Right lobe of liver (tissue), 6 donors: ENCODE measurements around the gene ZFPM1. TPM values are rescaled to one million over a fixed set of nuclear protein-coding genes. Genes with fewer than 3 reads are reported as not detected.
"Not testable (repeated sequence)": the region's sequence is repeated elsewhere in the genome, so short reads cannot be mapped to it uniquely, and the experiment has no call there.

Source experiments
- ATAC-seq, 4 donors: fragments of 200-7000 bp; cut with Tn5 transposase; one replicate each; pipeline ENCODE4 v1.9.1; 2020; ENCODE audit warnings: mild to moderate bottlenecking in 4 of 4, moderate library complexity in 4 of 4
- DNase-seq, 3 donors: peaks; one replicate each; pipeline ENCODE4 v3.0.0-alpha.2; 2020
- H3K27ac ChIP-seq, 3 donors: fragments of 200-600 bp; one replicate each; pipeline ENCODE4 v1.8.0; 2022
- H3K27me3 ChIP-seq, 2 donors: fragments of 200-600 bp; one replicate each; pipeline ENCODE4 v1.8.0; 2022
- H3K36me3 ChIP-seq, 4 donors: fragments of 200-600 bp; sonication (generic) in 1 of 4; one replicate each; pipeline versions ENCODE4 v1.5.1 to v1.8.0; 2017 to 2022; ENCODE audit warnings: control low read depth in 1 of 4
- H3K4me1 ChIP-seq, 4 donors: fragments of 200-600 bp; sonication (generic) in 1 of 4; one replicate each; pipeline versions ENCODE4 v1.5.1 to v1.8.0; 2017 to 2022; ENCODE audit warnings: control low read depth in 1 of 4
- H3K4me3 ChIP-seq, 3 donors: fragments of 200-600 bp; one replicate each; pipeline ENCODE4 v1.8.0; 2022
- H3K9me3 ChIP-seq, 4 donors: fragments of 200-600 bp; sonication (generic) in 1 of 4; one replicate each; pipeline versions ENCODE4 v1.5.1 to v1.8.0; 2017 to 2022; ENCODE audit warnings: control low read depth in 1 of 4
- CTCF ChIP-seq, 4 donors: fragments of 200-600 bp in 3 of 4; fragments of 450-650 bp in 1 of 4; IDR thresholded peaks; one replicate each; pipeline versions ENCODE4 v1.5.1 to v1.8.0; 2016 to 2022; ENCODE audit warnings: antibody characterized with exemption in 4 of 4, mild to moderate bottlenecking in 2 of 4
- POLR2A ChIP-seq: fragments of 450-650 bp; IDR thresholded peaks from one replicate; pipeline ENCODE4 v1.6.1; 2017; ENCODE audit warnings: antibody characterized with exemption, mild to moderate bottlenecking
- WGBS: methylation state at CpG from one replicate; pipeline ENCODE4 v1.1.6; 2018; ENCODE audit warnings: low coverage, low lambda C conversion rate; ENCODE audit not compliant: insufficient coverage; ENCODE audit errors: missing lambda C conversion rate; 5-methylcytosine and 5-hydroxymethylcytosine counted together
- intact Hi-C, 2 donors: fragments of 100-400 bp; cut with DNase I; formaldehyde crosslinking; loops; one replicate each; pipeline versions ENCODE4 v1.11.2 to v1.14.1; 2022
- total RNA-seq, 6 experiments: library from RNA; depleted of rRNA in 2 of 6; stranded (reverse); fragments of >200 nt in 2 of 6; fragmentation: NEBNext Ultra II Directional in 3 of 6; extraction: Animal tissue kit (Norgen Biotek cat#: 25700) in 3 of 6; gene quantifications; one replicate each; pipeline versions ENCODE4 v1.1.0 to v1.2.4, GENCODE V29; 2016 to 2023
- donor health status: DM: no; HTN: yes; CAD: no.
- donor health status: DM: no; HTN: no; CAD: no.
- donor health status: DM: no; HTN: no; CAD: no.
- donor health status: DM: no; HTN: yes; CAD: no.
- donor health status: DM: no; HTN: yes; CAD: no.

ZFPM1 gene
- total RNA-seq, 6 experiments from 2014 or later, result 3.8 to 15.5 (median 8.3) TPM

GRCh38 chr16:88483392-88483641, 30.2 kb downstream of the ZFPM1 start:
- no peaks in the 10 kb centered on the region for H3K36me3 ChIP-seq
- intact Hi-C loops, result no loop called here
- TF ChIP-seq CTCF (IDR thresholded peaks at IDR 0.05) (no peak), POLR2A (no peak)
- no peaks in the 10 kb centered on the region for H3K9me3 ChIP-seq
- ATAC-seq (no peak), DNase-seq (no peak)
- no peak overlapping the region for H3K27ac ChIP-seq
- H3K4me1 ChIP-seq, result peaks cover 0 to 45% (median 13%) of the 10 kb centered on the region in 4 donors
- WGBS, result 74% methylated on average over 8 of the region's 8 CpGs
- H3K27me3 ChIP-seq, result no peaks in the 10 kb centered on the region
- H3K4me3 ChIP-seq, result no peak overlapping the region

- peaks cover 0 to 45% (median 19%) of the 10 kb centered on the region in 4 donors for H3K4me1 ChIP-seq
- H3K27me3 ChIP-seq, result no peaks in the 10 kb centered on the region
- WGBS, result 90% methylated on average over 10 of the region's 36 CpGs
- ATAC-seq (no peak), DNase-seq (no peak)
- intact Hi-C loops, result no loop called here
- H3K9me3 ChIP-seq, result no peaks in the 10 kb centered on the region
- H3K36me3 ChIP-seq, result no peaks in the 10 kb centered on the region
- TF ChIP-seq CTCF (IDR thresholded peaks at IDR 0.05) (no peak), POLR2A (no peak)
- H3K4me3 ChIP-seq, result no peak overlapping the region
- no peak overlapping the region for H3K27ac ChIP-seq
These were observed 31.7 kb downstream of the ZFPM1 start for GRCh38 chr16:88484505-88485365.

- H3K27ac ChIP-seq, H3K9me3 ChIP-seq, H3K27me3 ChIP-seq, H3K4me3 ChIP-seq, H3K36me3 ChIP-seq, DNase-seq, intact Hi-C loops, ATAC-seq: not testable (repeated sequence)
- 96% methylated on average over 4 of the region's 8 CpGs for whole genome bisulfite sequencing
- H3K4me1 ChIP-seq, result peaks cover 0 to 42% (median 19%) of the 10 kb centered on the region in 4 donors
These were observed 32.3 kb downstream of the ZFPM1 start for GRCh38 chr16:88485366-88485741.

- Histone ChIP-seq H3K4me1 (peaks cover 0 to 48% (median 23%) of the 10 kb centered on the region in 4 donors), H3K27me3 (no peaks in the 10 kb centered on the region), H3K27ac (peak overlapping the region in 1 of 3 donors; percentile 84), H3K36me3 (no peaks in the 10 kb centered on the region), H3K4me3 (no peak overlapping the region), H3K9me3 (no peaks in the 10 kb centered on the region)
- WGBS, result 54% methylated on average over 3 of the region's 6 CpGs
- DNase-seq, result no peak
- intact Hi-C loops, result no loop called here
- ATAC-seq, result no peak
- TF ChIP-seq CTCF (IDR thresholded peaks at IDR 0.05), result no peak
- no peak for TF ChIP-seq POLR2A
These were observed 33.5 kb downstream of the ZFPM1 start for GRCh38 chr16:88486398-88487123.

GRCh38 chr16:88487124-88487432, 34.0 kb downstream of the ZFPM1 start:
- no peaks in the 10 kb centered on the region for H3K27me3 ChIP-seq
- no peaks in the 10 kb centered on the region for H3K9me3 ChIP-seq
- intact Hi-C loops, result no loop called here
- ATAC-seq, result no peak
- TF ChIP-seq CTCF (IDR thresholded peaks at IDR 0.05) (no peak), POLR2A (no peak)
- H3K27ac ChIP-seq, result peak overlapping the region in 2 of 3 donors; percentile 75 to 84
- WGBS, result 55% methylated on average over 2 of the region's 3 CpGs
- no peak overlapping the region for H3K4me3 ChIP-seq
- no peaks in the 10 kb centered on the region for H3K36me3 ChIP-seq
- no peak for DNase-seq
- H3K4me1 ChIP-seq, result peaks cover 0 to 51% (median 25%) of the 10 kb centered on the region in 4 donors
